Panc1 (cell line): ENCODE measurements around the gene ZFC3H1. TPM values are rescaled to one million over a fixed set of nuclear protein-coding genes. Genes with fewer than 3 reads are reported as not detected.

ENCODE experiments used
- ATAC-seq: fragments of 200-7000 bp; cut with Tn5 transposase; 2 replicates; pipeline ENCODE4 v1.9.1; 2020; ENCODE audit warnings: mild to moderate bottlenecking, moderate library complexity
- BruUV-seq: library from RNA; stranded (reverse); fragments of 400-500 nt; replicated peaks from 2 replicates; lab custom pipeline; 2021; lab: Mats Ljungman, UMichigan
- CTCF ChIA-PET: fragments of 300-600 bp; sonication (Branson Sonifier 250); formaldehyde crosslinking; loops from one replicate; lab custom pipeline; 2022; ENCODE audit warnings: antibody characterized with exemption; lab: Charles Lee
- POLR2A ChIA-PET: fragments of 300-600 bp; sonication (Branson Sonifier 250); formaldehyde crosslinking; loops from one replicate; lab custom pipeline; 2022; ENCODE audit warnings: antibody characterized with exemption; lab: Charles Lee
- DNase-seq: peaks from one replicate; pipeline ENCODE4 v3.0.0-alpha.2; 2010; ENCODE audit warnings: low read depth, low spot score
- H3K27ac ChIP-seq: 2 replicates; pipeline ENCODE4 v1.5.1; 2011; ENCODE audit warnings: mild to moderate bottlenecking, low read length, inconsistent platforms
- H3K27me3 ChIP-seq: fragments of 200-500 bp; sonication (Bioruptor generic); 2 replicates; pipeline ENCODE4 v1.6.0; 2014; ENCODE audit warnings: low read length, inconsistent platforms; ENCODE audit not compliant: control insufficient read depth, insufficient read depth
- H3K36me3 ChIP-seq: fragments of 200-500 bp; sonication (Bioruptor generic); 2 replicates; pipeline ENCODE4 v1.5.1; 2014; ENCODE audit warnings: inconsistent platforms, mild to moderate bottlenecking, low read length, moderate library complexity; ENCODE audit not compliant: control insufficient read depth, insufficient read depth
- H3K4me1 ChIP-seq: 2 replicates; pipeline ENCODE4 v1.5.1; 2011; ENCODE audit warnings: inconsistent platforms, mild to moderate bottlenecking, low read length, moderate library complexity; ENCODE audit not compliant: control insufficient read depth, insufficient read depth
- H3K4me3 ChIP-seq, 2 experiments: 2 replicates each; pipeline ENCODE4 v1.5.1; 2011 to 2012; ENCODE audit warnings: low read depth in 2 of 2, low read length in 2 of 2, mild to moderate bottlenecking in 2 of 2, inconsistent platforms in 1 of 2, moderate library complexity in 1 of 2
- H3K9me3 ChIP-seq: fragments of 200-500 bp; sonication (Bioruptor generic); 2 replicates; pipeline ENCODE4 v1.5.1; 2014; ENCODE audit warnings: low read depth, mild to moderate bottlenecking, inconsistent platforms, low read length, moderate library complexity; ENCODE audit not compliant: control insufficient read depth, insufficient read depth
- POLR2AphosphoS5 ChIP-seq: IDR thresholded peaks from 2 replicates; pipeline ENCODE4 v1.6.1; 2012; ENCODE audit warnings: mild to moderate bottlenecking, low read depth, low read length, moderate library complexity
- SIN3A ChIP-seq: IDR thresholded peaks from 2 replicates; pipeline ENCODE4 v1.6.1; 2012; ENCODE audit warnings: low read depth, mild to moderate bottlenecking, low read length, moderate library complexity, borderline replicate concordance; ENCODE audit not compliant: insufficient read depth
- TCF7L2 ChIP-seq: IDR thresholded peaks from 2 replicates; pipeline ENCODE4 v1.6.1; 2011; ENCODE audit warnings: mild to moderate bottlenecking, low read depth, low read length, inconsistent platforms
- in situ Hi-C: cut with HindIII; loops from 2 replicates; pipeline ENCODE4 v1.10.0; 2016; ENCODE audit warnings: low sequenced_read_pairs, low pct_unique_long_range_greater_than_20kb
- intact Hi-C: fragments of 100-400 bp; cut with micrococcal nuclease; formaldehyde crosslinking; loops from one replicate; pipeline ENCODE4 v1.10.0; 2022; ENCODE audit not compliant: unreplicated experiment
- total RNA-seq: library from RNA; stranded (reverse); gene quantifications from one replicate; pipeline ENCODE4 v1.2.1, GENCODE V29; 2021; ENCODE audit not compliant: unreplicated experiment
- TF ChIP-seq, protein P1 (sequence below), 2 experiments: IDR thresholded peaks; 2 replicates each; pipeline ENCODE4 v1.6.1; 2011 to 2012; ENCODE audit warnings: low read depth in 2 of 2, control low read depth in 1 of 2, low read length in 1 of 2, mild to moderate bottlenecking in 1 of 2, moderate library complexity in 1 of 2; ENCODE audit not compliant: insufficient read depth in 1 of 2
- TF ChIP-seq, protein P2 (sequence below): fragments of 450-650 bp; IDR thresholded peaks from 2 replicates; pipeline ENCODE4 v1.5.1; 2017; ENCODE audit warnings: mild to moderate bottlenecking

ZFC3H1 gene
- total RNA-seq, 1 experiment from 2014 or later = 38.2 TPM

DNA sequence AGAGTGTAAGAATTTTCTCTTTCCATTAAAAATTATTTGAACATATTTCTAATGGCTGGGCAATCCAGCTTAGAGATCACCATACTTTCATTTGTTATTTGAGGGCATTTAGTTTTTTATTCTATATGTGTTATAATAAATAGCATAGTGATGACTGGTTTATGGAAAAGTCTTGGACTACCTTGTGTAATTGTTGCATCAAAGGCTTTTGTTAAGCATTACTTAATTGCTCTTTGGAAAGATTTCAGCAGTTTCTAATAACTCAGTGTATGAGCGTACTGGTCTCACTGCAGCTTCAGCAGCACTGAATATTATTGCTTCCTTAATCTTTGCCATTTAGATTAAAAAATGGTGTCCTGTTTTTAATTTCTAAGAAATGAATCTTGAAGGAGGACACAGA is 45.0 kb upstream of the ZFC3H1 start:
- no TSS peak for BruUV-seq
- no peak overlapping the region for H3K27ac ChIP-seq
- 0 out of 2 replicates have a peak, but pooled peaks cover 5% of the 10 kb centered on the region for H3K4me1 ChIP-seq
- ChIA-PET POLR2A (interaction anchor here (0.5 kb wide), 1 partner anchor 22 kb away, joined by 3 read pairs; no protein-coding TSS in a partner anchor), CTCF (no interaction called here)
- intact Hi-C loops (no loop called here), in situ Hi-C loops (no loop called here)
- no peaks in the 10 kb centered on the region for H3K27me3 ChIP-seq
- H3K36me3 ChIP-seq = no peaks in the 10 kb centered on the region
- TF ChIP-seq SIN3A (no peak), POLR2AphosphoS5 (no peak), TCF7L2 (no peak)
- TF ChIP-seq, protein P1, sequence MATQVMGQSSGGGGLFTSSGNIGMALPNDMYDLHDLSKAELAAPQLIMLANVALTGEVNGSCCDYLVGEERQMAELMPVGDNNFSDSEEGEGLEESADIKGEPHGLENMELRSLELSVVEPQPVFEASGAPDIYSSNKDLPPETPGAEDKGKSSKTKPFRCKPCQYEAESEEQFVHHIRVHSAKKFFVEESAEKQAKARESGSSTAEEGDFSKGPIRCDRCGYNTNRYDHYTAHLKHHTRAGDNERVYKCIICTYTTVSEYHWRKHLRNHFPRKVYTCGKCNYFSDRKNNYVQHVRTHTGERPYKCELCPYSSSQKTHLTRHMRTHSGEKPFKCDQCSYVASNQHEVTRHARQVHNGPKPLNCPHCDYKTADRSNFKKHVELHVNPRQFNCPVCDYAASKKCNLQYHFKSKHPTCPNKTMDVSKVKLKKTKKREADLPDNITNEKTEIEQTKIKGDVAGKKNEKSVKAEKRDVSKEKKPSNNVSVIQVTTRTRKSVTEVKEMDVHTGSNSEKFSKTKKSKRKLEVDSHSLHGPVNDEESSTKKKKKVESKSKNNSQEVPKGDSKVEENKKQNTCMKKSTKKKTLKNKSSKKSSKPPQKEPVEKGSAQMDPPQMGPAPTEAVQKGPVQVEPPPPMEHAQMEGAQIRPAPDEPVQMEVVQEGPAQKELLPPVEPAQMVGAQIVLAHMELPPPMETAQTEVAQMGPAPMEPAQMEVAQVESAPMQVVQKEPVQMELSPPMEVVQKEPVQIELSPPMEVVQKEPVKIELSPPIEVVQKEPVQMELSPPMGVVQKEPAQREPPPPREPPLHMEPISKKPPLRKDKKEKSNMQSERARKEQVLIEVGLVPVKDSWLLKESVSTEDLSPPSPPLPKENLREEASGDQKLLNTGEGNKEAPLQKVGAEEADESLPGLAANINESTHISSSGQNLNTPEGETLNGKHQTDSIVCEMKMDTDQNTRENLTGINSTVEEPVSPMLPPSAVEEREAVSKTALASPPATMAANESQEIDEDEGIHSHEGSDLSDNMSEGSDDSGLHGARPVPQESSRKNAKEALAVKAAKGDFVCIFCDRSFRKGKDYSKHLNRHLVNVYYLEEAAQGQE (IDR thresholded peaks at IDR 0.05; ENCODE audit: insufficient read depth in 1 of 2, low read depth in 2 of 2, low read length in 1 of 2) = no peak
- TF ChIP-seq, protein P2, sequence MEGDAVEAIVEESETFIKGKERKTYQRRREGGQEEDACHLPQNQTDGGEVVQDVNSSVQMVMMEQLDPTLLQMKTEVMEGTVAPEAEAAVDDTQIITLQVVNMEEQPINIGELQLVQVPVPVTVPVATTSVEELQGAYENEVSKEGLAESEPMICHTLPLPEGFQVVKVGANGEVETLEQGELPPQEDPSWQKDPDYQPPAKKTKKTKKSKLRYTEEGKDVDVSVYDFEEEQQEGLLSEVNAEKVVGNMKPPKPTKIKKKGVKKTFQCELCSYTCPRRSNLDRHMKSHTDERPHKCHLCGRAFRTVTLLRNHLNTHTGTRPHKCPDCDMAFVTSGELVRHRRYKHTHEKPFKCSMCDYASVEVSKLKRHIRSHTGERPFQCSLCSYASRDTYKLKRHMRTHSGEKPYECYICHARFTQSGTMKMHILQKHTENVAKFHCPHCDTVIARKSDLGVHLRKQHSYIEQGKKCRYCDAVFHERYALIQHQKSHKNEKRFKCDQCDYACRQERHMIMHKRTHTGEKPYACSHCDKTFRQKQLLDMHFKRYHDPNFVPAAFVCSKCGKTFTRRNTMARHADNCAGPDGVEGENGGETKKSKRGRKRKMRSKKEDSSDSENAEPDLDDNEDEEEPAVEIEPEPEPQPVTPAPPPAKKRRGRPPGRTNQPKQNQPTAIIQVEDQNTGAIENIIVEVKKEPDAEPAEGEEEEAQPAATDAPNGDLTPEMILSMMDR = no peak
- DNase-seq (no peak), ATAC-seq (no peak)
- H3K9me3 ChIP-seq = peaks cover 4% of the 10 kb centered on the region; the same call in 1 of the 2 replicates
- no peak overlapping the region for H3K4me3 ChIP-seq

DNA sequence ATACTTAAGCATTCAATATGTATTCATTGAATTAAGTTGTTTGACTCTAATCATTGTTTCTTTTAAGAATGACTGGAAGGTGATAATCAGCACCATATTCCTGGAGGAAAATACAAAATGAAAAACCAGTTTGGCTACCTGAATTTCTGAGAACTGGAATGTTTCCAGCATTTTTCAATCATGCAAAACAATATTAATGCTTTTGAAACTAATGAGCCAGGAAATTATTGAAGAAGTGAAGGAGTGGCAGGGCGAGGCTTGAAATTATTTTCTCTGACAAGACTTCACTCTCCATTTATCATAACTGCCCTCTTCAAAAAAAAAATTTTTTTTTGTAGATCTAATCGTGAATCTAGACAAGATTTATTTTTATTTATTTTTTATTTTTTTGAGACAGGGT is 41.3 kb upstream of the ZFC3H1 start:
- no peak overlapping the region for H3K27ac ChIP-seq
- DNase-seq = no peak
- in situ Hi-C loops (no loop called here), intact Hi-C loops (no loop called here)
- no peaks in the 10 kb centered on the region for H3K4me1 ChIP-seq
- TF ChIP-seq TCF7L2 = no peak
- no peak for TF ChIP-seq POLR2AphosphoS5
- TF ChIP-seq SIN3A = no peak
- TF ChIP-seq, protein P2 = no peak
- TF ChIP-seq, protein P1 (IDR thresholded peaks at IDR 0.05; ENCODE audit: insufficient read depth in 1 of 2, low read depth in 2 of 2, low read length in 1 of 2) = no peak
- H3K27me3 ChIP-seq = no peaks in the 10 kb centered on the region
- H3K36me3 ChIP-seq = no peaks in the 10 kb centered on the region; the same call in 1 of the 2 replicates
- H3K9me3 ChIP-seq = no peaks in the 10 kb centered on the region
- no peak for ATAC-seq
- CTCF ChIA-PET = no interaction called here
- no peak overlapping the region for H3K4me3 ChIP-seq
- BruUV-seq = no TSS peak
- POLR2A ChIA-PET = no interaction called here
